ENCODE measurements around the gene PRKG1. TPM values are rescaled to one million over a fixed set of nuclear protein-coding genes. Genes with fewer than 3 reads are reported as not detected.

PRKG1 gene
- total RNA-seq, 1 experiment from 2014 or later: 10.4 TPM

GRCh38 chr10:51046654-51047053 is 27.6 kb upstream of the PRKG1 start:
- Histone ChIP-seq H3T11ph (ENCODE audit: low read length) (no peak overlapping the region), H3K4me1 (ENCODE audit: insufficient read depth, low read length) (no peaks in the 10 kb centered on the region), H4K20me1 (ENCODE audit: control insufficient read depth, insufficient read depth, insufficient read length) (no peaks in the 10 kb centered on the region), H4K5ac (ENCODE audit: insufficient read length, low read depth, low read length) (no peak overlapping the region), H3K9ac (ENCODE audit: extremely low read depth, insufficient read length, low read length) (no peak overlapping the region), H3K18ac (ENCODE audit: insufficient read length, low read depth, low read length) (no peak overlapping the region), H3K4me2 (ENCODE audit: insufficient read depth, insufficient read length, low read length) (no peak overlapping the region), H2BK5ac (ENCODE audit: insufficient read length, low read length) (no peak overlapping the region), H3K14ac (ENCODE audit: insufficient read depth, low read length) (no peak overlapping the region), H2AFZ (ENCODE audit: low read length) (no peak overlapping the region), H2BK15ac (ENCODE audit: low read depth, low read length) (no peak overlapping the region), H2BK120ac (ENCODE audit: low read depth, low read length, poor library complexity, severe bottlenecking) (no peak overlapping the region), H3K56ac (ENCODE audit: insufficient read length, low read depth, low read length) (no peak overlapping the region), H2AK5ac (ENCODE audit: insufficient read length, low read length) (no peak overlapping the region), H3K79me1 (ENCODE audit: insufficient read depth, low read depth, low read length, poor library complexity, severe bottlenecking) (no peaks in the 10 kb centered on the region), H4K91ac (ENCODE audit: insufficient read length, low read depth, low read length) (no peak overlapping the region), H4K8ac (replicated peaks; ENCODE audit: insufficient read length, low read depth, low read length) (no peak overlapping the region), H3K27ac (ENCODE audit: insufficient read length, low read depth, low read length) (no peak overlapping the region), H2BK20ac (ENCODE audit: low read depth, low read length, poor library complexity, severe bottlenecking) (no peak overlapping the region), H3K23ac (ENCODE audit: insufficient read length, low read depth, low read length) (no peak overlapping the region), H3K23me2 (ENCODE audit: insufficient read length, low read depth, low read length, poor library complexity, severe bottlenecking) (no peaks in the 10 kb centered on the region), H3K9me3 (ENCODE audit: control insufficient read depth, low read depth, low read length) (no peaks in the 10 kb centered on the region), H2BK12ac (ENCODE audit: insufficient read length, low read depth, low read length) (no peak overlapping the region), H3K27me3 (ENCODE audit: insufficient read depth, low read length) (no peaks in the 10 kb centered on the region), H3K79me2 (ENCODE audit: insufficient read depth, low read length) (no peaks in the 10 kb centered on the region), H3K4ac (ENCODE audit: low read depth, low read length) (no peak overlapping the region)
- no peaks in the 10 kb centered on the region for H3K9me3 Mint-ChIP-seq
- no peak for DNase-seq
- 0 out of 4 replicates have a peak, but pooled peaks cover 0 to 3% of the 10 kb centered on the region in 2 experiments for H3K4me1 Mint-ChIP-seq
- TF ChIP-seq, protein P1, sequence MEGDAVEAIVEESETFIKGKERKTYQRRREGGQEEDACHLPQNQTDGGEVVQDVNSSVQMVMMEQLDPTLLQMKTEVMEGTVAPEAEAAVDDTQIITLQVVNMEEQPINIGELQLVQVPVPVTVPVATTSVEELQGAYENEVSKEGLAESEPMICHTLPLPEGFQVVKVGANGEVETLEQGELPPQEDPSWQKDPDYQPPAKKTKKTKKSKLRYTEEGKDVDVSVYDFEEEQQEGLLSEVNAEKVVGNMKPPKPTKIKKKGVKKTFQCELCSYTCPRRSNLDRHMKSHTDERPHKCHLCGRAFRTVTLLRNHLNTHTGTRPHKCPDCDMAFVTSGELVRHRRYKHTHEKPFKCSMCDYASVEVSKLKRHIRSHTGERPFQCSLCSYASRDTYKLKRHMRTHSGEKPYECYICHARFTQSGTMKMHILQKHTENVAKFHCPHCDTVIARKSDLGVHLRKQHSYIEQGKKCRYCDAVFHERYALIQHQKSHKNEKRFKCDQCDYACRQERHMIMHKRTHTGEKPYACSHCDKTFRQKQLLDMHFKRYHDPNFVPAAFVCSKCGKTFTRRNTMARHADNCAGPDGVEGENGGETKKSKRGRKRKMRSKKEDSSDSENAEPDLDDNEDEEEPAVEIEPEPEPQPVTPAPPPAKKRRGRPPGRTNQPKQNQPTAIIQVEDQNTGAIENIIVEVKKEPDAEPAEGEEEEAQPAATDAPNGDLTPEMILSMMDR (conservative IDR thresholded peaks at IDR 0.05): no peak
- WGBS (ENCODE audit: extremely low coverage, insufficient read length, low lambda C conversion rate): no CpG with 5 or more reads among the region's 6 CpGs
- H3K27me3 Mint-ChIP-seq (ENCODE audit: low read depth): peaks cover 2% of the 10 kb centered on the region; the same call in 1 of the 2 replicates
- no peak overlapping the region for H3K4me3 Mint-ChIP-seq
- no peaks in the 10 kb centered on the region for H3K36me3 Mint-ChIP-seq (ENCODE audit: insufficient read depth in 1 of 3, low read depth in 3 of 3)
- H3K27ac Mint-ChIP-seq: no peak overlapping the region

Data from H9 (cell line).